ENCODE measurements around the gene NME7.

Gene NME7

DNA sequence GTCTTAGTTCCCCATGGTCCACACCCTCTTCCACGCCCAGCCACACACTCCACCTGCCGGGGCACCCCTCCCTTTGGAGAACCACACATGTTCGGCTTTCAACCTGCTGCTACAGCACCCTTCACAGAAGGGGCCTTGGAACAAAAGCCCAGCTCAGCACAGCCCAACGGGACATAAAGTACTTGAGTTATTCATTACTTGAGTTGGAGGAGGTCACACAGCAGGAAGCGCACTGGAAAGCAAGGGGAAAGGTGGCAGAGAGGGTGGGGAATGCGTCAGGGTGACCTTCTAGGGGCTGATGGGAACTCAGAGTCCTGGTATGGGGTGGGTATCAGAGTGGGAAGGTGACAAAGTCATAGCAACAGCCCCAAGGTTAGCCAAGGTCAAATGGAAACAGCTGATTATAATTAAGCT lies 264.1 kb downstream of the NME7 start:
- DNase-seq = no peak

DNA sequence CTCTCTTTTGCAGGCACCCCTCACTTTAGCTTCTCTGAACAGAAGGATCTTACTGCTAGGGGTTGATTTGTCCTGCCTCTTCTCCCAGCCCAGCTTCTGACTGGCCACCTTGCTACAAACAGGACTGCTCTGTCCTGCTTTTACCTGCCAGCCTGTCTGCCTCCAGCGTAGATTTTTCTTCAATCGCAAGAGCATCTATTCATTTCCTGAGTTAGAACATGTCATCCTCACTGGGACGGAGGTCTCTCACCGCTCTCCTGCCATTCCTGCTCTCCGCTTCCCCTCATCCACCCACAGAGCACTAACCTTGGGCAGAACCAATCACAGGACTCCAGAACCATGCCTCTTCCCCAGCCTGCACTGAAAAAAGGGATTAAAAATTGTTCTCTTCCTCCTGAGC lies 264.6 kb downstream of the NME7 start:
- no peak for DNase-seq

DNA sequence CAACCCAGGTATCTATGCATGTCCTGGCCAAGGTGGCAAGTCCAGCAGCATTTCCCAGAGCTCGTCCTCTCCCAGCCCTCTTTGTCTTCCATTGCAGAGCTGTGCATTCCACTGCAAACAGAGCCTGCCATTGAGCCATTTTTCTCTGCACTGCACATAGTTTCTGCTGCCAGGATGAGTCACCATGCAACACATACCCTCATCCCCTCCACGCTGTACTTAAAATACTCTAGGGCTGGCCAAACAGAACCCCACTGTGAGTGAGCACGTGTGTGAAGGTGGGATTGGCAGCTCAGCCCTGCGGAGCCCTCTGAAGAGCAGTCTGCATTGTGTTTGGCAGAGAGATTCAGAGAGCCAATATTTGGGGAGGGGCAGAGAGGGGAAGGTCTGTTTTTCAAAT lies 265.0 kb downstream of the NME7 start:
- DNase-seq = no peak

DNA sequence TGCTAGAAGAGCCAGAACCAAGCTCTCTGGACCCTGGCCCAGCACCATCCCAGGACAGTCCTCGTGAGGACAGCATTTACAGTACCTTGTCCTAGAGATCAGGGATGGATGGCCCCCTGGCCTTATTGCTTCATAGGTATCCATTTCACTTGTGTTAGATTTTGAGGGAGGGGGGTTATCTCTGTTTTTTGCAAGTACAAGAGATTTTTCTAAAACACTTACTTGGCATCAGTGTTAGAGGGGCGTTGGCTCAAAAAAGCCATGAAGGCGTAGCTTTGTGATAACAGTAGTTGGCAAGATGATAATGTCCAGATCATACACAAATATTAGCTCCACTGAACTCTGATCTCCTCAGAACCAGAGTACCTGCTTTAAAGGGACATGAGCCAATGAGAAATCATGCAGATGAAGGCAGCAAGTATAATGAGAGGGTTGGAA lies 266.9 kb downstream of the NME7 start:
- DNase-seq = no peak

DNA sequence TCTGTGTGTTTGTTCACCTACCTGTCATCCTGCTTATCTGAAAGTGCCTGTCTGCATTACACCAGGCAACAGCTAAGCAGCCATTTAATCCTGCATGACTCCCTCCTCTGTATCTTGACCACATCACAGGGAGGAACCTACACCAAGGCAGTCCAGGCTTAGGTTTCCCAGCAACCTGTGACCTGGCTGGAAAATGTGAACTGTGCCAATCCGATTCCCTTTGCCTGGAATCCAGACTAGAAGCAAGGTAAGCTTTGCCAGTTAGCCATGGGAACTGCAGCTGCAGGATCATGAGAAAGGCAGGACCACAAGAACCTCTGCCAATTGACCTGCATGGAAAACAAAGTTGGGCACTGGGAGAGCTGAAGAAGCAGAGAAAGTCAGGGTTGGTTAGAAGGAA lies 267.4 kb downstream of the NME7 start:
- DNase-seq = no peak

DNA sequence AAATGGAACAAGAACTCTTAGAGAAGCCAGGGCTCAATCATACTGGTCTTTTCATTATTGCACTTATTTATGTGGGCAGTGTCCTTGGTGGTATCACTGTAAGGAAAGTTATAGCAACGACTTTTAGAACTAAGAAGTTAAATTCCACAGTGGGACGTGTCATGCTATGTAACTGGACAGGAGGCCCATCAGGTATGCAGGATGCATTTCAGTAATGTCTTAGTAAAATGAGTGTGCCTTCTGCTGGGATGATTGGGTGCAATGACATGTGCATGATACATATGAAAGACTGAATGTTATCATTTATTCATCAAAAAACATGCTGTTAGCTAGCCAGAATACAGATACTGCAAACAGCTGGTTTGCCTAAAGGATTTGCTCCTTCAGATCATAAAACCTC lies 268.0 kb downstream of the NME7 start:
- DNase-seq = no peak

DNA sequence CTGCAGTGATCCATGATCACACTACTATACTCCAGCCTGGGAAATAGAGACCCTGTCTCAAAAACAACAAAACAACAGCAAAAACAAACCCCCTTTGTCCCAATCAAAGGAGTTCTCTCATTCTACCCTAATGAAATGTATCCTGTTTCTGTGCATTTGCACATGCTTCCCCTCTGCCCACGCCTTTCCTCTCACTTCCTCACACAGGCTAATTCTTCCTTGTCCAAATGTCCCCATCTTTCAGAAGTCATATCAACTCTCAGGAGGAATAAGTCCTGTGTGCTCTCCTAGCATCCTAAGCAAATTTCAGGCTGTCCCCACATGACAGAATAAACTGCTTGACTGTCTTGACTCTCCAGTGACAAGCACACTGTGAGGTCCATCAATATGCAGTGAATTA lies 269.2 kb downstream of the NME7 start:
- DNase-seq = no peak

DNA sequence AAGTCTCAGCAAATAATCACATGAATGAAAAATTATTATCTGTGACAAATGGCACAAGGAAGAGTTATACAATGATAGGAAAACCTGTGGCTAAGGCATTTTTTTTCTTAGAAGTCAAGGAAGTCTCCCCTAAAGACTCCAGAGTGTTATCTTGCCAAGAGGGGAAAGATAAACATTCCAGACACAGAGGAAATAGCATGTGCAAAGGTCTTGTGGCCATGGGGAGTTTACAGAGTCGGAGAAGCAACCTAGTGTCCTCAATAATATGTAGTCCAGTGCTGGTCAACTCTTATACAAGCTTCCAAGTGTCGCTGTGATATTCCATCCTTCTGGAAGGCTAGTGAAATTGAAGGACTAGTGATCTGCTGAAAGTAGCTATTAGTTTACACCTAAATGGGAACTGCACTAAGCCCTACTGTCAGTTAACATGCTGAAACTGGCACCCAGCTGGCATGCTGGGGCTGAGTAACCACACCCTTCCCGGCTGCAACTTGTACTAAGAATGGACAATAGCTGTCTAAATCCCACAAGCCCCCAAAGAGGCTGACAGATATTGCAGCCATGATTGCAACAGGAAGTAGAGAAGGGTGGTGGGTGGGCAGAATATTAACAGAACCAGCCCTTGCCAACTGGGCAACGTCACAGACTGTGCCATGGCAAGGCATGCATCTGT lies 272.6 kb downstream of the NME7 start:
- DNase-seq = no peak

DNA sequence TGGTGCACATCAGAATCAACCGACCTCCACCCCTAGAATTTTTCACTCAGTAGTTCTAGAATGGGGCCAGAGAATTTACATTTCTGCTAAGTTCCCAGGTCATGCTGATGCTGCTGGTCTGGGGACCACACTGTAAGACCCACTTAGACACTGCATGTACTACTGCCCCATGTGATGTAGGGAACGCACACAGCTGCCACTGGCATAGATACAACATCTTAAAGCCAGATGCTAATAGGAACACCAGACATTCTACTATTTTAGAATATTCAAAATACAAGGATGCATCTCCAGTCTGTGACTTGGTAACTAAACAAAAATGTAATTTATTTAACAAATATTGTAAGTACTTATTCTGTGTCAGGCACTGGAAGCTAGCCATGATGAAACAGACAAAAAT lies 275.2 kb downstream of the NME7 start:
- DNase-seq = no peak

DNA sequence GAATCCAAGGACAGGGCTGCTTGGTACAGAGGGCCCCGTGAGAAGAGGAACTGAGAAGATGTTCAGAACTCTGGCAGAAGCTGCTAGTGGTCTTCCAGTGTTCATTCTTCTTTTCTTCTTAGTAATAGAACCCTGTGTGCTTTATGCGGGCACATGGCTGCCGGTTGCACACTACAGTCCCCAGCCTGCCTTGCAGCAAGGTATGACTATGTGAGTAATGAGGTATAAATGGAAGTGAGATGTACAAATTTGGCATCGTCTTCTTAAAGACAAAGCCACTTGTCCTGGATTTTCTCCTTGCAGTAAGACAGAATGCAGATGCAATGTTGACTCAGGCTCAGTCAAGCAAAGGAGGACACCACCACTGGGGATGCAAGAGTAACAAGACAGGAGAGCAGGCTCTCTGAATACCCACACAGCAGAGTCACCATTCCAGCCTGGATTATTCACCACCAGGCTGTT lies 276.1 kb downstream of the NME7 start:
- no peak for DNase-seq

DNA sequence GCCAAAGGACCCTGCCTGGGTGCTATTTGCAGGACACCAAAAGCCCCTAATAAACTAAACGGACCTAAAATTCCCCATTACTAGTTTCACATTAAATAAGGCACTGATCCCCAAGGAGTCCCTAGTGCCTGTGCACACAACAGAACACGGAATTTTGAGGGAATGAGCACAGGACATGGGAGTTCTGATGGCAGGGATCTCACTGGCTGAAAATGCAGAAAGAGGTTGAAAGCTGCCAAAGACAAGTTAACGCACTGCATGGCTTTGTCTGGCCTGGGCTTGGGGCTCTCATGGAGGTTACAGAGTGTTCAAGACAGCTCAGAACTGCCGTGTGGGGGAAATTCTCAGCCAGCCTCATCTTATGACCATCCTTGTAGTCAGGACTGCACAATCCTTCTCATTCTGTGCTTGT lies 276.7 kb downstream of the NME7 start:
- DNase-seq = no peak

DNA sequence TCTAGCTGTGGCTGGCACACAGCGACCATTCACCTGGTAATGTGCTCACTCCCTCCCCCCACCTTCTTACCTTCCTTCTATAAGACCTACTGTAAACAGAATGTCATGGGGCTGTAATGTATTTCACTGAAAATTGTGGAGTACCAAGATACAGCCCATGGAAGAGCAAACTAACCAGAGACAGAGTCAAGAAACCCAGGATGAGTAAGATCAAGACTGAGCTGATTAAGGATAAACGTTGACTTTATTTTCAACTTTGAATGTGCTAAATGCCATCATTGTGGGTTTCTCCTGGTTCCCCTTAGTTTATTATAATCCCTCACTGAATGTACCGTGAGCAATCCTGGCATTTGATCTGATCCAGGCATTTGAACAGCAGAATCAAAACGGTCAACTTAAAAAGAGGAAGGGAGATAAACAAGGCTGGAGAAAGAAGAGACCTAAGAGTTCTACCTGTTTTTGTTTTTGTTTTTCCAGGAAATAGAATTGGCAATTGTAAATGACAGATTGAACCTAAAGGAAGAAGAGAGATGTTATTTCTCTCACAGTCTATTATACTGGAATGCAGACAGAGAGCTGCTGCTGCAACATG lies 277.2 kb downstream of the NME7 start:
- DNase-seq = no peak

DNA sequence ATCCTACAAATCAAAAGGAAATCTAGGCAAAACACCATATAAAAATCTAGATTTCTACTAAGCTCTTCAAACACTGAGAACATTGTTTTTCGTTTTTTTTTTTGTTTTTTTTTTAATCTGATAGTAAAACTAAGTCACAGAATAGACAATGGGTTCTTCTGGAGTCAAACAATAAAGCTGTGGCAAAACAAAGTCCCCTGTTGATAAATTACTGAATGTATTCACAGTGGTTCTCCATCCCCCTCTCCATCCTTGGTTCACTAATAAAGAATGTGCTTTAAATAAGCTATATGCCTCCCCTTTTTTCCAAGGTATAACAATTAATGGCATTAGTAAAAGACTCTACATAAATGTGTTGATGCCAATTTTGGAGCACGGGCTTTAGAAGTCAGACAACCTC lies 277.8 kb downstream of the NME7 start:
- DNase-seq = no peak

DNA sequence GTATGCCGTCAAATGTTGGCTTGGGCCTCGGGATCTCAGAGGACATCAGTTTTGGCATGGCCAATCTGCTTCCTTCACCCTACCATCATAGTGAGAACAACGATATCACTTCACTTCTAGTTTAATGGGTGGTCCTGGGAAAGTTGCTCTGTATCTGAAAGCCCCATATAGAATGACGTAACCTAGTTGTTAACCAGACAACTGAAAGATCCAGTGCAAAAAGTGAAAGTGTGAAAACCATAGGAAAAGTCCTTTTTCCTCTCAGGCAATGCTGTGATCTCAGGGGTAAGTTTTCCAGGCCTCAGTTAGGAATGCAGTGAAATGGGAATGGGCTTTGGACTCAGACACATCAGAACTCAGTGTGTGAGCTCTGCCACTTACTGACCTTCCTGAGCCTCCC lies 279.7 kb downstream of the NME7 start:
- DNase-seq = no peak

DNA sequence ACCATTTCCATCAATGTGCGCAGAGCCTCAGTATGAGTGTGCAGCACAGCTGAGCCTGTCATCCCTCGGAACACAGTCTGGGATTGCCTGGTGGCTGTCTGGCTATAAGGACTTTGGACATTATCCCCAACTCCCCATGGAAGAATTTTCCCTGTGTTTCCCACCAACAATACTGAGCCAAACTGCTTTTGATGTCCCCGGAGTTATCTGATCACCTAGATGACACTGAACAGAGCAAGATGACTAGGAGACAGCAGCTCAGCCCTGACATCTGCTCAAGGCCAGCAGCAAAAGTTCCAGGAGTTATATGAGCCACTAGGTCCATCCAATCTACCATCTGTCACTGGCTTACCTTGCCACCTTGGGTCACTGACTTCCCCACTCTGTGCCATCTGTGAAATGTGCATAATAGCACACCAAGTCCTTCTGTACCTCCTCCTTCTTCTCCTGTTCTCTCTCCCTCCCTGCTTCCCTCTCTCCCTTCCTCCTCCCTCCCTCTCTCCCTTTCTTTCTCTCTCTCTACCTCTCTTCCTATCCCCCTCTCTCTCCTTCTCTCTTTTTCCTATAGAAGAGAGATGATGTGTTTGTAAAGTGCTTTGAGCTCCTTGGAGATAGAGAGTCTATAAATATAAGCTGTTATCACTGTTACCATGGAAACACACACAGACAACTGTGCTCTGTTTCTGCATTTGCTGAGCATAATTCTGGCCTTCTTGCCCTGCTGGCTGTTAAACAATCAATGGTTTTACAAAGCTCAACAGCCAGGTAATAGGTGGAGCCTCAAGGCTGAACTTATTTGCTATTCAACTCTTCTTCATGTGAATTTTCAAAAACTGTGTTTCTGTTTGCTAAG lies 280.8 kb downstream of the NME7 start:
- DNase-seq = no peak

DNA sequence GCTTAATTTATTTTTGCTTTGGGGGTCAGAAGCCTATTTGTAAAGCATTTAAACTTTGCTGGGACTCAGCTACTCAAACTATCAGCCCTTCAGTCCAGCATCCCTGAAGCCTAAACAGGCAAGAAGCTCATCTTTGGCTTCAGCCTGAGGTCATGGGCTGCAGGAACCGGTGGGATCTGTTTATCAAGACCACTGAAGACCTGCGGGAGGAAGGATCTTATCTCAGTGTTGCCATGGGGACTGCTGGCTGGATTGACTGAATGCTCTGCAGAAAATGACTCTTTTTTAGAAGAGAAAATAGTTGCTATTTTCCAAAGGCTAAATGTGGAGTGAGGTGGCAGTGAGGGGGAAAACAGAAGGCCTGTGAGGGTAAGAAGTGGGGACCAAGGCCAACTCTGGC lies 281.7 kb downstream of the NME7 start:
- no peak for DNase-seq

All from CD4-positive, alpha-beta T cell treated with Interleukin-6 for 4 hours (primary cell).